Fibroblast of peridontal ligament (primary cell): ENCODE measurements around the gene BCL2.
A peak's percentile ranks its signal among the peaks of the same experiment; 100 is the strongest.

Experiments used
- DNase-seq: peaks from one replicate; pipeline ENCODE4 v3.0.0-alpha.2; 2010; ENCODE audit errors: extremely low read depth

BCL2 gene

GRCh38 chr18:63181706-63182309 lies 137.8 kb downstream of the BCL2 start:
- DNase-seq, result no peak

GRCh38 chr18:63180971-63181376 lies 138.6 kb downstream of the BCL2 start:
- DNase-seq, result no peak

- no peak for DNase-seq
These were observed 139.2 kb downstream of the BCL2 start for GRCh38 chr18:63180321-63180720.

DNA sequence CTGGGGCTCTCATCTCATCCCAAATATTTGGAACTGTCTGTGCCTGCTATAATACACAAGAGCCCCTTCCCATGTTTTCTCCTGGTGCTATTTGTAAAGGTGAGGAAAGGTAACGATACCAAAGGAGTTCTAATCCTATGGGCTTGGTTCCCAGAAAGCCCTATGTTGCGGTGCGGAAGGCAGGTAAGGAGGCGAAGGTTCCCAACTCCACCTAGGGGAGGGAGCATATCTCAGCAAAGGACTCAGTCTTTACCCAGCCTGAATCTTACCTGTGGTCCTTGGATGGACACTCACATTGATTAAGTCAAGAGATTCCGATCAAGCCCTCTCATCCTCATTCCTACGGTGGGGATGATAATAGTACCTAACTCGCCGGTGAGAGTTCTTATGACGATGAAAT lies 140.1 kb downstream of the BCL2 start:
- DNase-seq, result no peak

GRCh38 chr18:63178971-63179370 lies 140.6 kb downstream of the BCL2 start:
- no peak for DNase-seq

GRCh38 chr18:63177919-63178821 lies 141.4 kb downstream of the BCL2 start:
- DNase-seq, result peak; percentile 44

DNA sequence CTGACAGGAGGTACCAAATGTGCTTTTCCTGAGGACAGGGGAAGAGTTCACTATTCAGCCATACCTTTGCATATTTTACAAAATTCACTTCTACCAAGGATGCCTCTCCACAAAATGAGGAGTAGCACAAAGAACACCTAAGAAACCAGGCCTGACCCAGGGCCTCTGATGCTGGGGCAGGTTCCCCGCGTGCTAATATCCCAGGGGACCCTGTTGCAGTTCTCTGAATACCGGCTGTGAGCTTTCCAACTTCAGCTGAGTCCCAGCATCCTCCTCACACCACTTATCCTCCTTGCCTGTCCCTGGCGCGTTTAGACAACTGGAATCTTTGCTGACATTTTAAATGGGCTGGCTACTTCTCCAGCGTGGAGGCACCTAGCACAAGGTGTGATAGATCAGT lies 142.3 kb downstream of the BCL2 start:
- no peak for DNase-seq

- no peak for DNase-seq
These were observed 144.3 kb downstream of the BCL2 start for GRCh38 chr18:63175264-63175663.

- DNase-seq, result no peak
These were observed 145.6 kb downstream of the BCL2 start for GRCh38 chr18:63173983-63174382.

DNA sequence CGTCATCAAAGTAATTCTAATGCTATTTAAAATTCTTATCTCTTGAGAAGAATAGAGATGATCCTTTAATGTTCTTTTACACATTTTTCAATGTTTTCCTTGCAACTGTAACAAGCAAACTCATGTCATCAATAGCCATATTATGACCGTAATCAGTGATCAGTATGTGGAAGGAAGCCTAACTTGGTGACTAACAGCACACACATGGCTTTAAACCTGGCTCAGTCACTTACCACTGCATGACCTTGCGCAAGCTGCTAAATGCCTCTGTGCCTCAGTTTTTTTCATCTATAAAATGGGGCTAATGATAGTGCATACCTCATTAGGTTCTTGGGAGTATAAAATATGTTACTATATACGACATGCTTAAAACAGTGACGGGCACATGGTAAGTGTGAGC lies 149.7 kb downstream of the BCL2 start:
- no peak for DNase-seq

- no peak for DNase-seq
These were observed 151.3 kb downstream of the BCL2 start for GRCh38 chr18:63168287-63168686.

DNA sequence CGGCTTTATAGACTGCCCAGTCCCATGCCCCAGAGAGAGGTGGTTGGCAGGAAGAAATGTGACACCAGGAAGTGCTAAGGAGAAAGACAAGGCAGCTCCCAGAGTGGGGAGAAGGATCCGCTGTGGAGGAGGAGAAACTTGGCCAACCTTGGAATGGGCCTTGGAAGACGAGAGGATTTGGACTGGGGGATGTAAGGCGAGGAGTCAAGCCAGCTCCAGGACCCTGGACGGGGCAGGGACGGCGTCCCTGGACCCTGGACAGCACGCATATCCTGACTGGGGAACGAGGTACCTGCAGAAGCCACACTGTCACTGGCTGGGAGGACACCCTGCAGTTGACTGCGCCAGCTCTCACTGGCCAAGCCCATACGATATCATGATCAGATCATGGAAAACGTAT lies 153.4 kb downstream of the BCL2 start:
- no peak for DNase-seq

GRCh38 chr18:63164396-63164795 lies 155.2 kb downstream of the BCL2 start:
- DNase-seq, result peak; percentile 21

DNA sequence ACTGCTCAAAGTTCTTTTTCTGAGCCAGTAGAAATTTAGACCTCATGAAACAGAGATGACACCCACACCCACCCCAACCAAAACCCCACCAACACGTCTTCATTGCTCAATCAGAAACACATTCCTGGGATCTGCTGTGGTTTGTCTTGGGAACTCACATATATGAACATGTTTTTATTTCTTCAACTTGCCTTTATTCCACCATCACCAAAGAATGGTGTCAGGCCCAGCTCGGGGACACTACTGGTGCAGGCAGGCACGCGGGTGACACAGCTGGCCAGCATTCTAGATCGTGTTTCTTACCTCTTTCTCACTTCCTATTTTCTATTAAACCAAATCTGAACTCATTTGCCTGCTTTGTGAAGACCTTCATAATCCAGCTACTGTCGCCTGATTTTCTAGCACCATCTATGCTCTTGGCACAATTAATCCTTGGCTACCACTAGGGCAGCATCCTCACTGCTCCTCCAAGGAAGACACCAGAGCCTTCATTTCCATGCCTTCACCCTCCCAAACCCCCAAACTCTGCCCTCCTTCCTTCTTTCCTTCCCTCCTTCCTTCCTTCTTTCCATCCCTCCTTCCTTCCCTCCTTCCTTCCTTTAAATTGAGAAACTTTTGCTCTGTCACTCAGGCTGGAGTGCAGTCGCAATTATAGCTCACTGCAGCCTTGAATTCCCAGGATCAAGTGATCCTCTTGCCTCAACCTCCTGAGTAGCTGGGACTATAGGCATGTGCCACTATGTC lies 157.1 kb downstream of the BCL2 start:
- DNase-seq, result peak; percentile 65

- peak; percentile 87 for DNase-seq
These were observed 157.8 kb downstream of the BCL2 start for GRCh38 chr18:63161761-63162195.

- peak; percentile 6 for DNase-seq
These were observed 158.4 kb downstream of the BCL2 start for GRCh38 chr18:63161032-63161760.

DNA sequence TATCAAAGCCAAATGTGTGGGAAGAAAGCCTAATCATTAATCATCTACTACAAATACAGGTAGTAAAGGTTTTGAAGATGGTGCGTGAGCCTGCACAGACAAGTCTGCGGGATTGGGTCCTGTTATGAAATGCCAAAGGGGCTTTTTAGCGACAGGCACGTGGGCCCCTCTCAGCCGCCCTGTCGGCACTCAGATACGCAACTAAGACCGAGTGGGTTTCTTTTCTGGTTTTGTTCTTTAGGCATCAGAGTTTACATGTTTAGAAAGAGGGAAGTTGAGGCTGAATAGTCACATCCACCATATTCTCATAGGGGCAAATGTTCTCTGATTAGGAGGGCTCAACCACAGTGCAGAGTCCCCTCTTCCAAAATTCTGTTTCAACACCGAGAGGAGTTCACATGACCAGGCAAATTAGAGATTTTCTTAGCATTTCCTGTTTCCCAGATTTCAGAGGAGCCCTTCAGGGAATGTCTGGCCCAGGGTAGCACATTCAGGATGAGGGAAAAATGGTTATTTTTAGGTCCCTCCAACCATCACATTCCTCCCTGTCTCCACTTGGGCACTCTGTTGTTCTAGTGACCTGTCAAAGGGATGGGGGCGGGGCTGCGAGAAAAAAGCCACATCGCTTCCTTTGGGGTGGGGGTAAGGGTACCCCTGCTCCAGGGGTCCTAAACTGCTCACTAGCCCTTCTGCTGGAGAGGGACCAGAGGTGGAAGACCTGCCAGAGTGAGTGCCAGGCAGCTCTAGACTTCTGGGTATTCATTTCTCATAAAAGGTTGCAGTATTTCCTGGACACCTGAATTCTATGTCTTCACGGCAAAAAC lies 159.2 kb downstream of the BCL2 start:
- DNase-seq, result no peak

DNA sequence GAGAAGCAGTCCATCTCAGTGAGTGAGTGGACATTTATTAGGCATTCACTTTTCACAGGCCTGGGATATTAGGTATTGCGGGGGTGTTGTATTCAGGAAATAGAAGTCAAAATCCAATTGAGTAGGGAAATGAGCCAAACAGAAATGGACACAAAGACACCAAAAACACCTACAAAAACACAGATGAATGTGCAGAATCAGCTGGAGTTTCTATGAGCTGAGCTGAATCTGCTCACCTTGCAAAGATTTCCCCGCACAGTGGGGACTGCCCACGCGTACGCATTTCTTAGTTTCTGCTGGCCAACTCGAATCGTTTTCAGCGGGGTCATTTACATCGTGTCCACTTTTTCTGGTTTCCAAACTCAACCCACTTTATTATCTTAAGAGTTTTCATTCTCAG lies 160.0 kb downstream of the BCL2 start:
- no peak for DNase-seq

DNA sequence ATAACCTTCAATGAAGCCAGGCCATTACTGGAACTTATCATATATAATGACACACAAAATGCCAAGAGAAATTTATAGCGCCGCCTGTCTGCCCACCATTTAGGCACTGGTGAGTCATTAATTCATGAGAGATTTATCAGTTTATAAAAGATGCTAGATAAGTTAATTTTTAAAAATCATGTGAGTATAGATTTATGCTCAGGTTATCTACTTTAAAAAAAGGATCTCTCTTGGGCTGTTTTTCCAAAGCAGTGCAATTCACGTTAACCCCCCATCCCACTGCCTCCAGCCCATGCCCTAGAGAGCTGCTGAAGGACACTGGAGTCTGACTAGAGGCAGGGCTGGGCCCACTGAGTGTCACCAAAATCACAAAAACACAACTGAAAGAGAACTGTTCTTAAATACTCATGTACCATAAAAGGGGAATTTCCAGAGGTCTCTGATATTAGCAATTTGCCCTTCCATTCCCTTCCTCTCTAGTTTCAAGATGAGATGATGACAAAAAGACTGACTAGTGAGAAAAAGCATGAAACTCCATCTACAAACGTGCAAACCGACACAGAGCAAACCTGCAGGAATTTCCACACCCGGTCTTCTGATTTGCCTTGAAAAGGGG lies 160.8 kb downstream of the BCL2 start:
- DNase-seq, result no peak

- no peak for DNase-seq
These were observed 161.4 kb downstream of the BCL2 start for GRCh38 chr18:63158012-63158631.
